Retinal pigment epithelial cell (primary cell): ENCODE results near the gene BORCS8.

Source experiments
- DNase-seq: peaks from one replicate; pipeline ENCODE4 v3.0.0-alpha.2; 2010; ENCODE audit warnings: low read depth
- H3K4me3 ChIP-seq: 2 replicates; pipeline ENCODE4 v1.5.1; 2011; ENCODE audit warnings: mild to moderate bottlenecking, low read length, control low read depth, moderate library complexity
- TF ChIP-seq, protein P1 (sequence below): conservative IDR thresholded peaks from 2 replicates; pipeline ENCODE4 v1.5.1; 2011; ENCODE audit warnings: low read depth, low read length, control low read depth, inconsistent platforms

BORCS8 gene

GRCh38 chr19:19159534-19159933, 32.4 kb downstream of the BORCS8 start:
- no peak overlapping the region for H3K4me3 ChIP-seq
- no peak for DNase-seq
- TF ChIP-seq, protein P1, sequence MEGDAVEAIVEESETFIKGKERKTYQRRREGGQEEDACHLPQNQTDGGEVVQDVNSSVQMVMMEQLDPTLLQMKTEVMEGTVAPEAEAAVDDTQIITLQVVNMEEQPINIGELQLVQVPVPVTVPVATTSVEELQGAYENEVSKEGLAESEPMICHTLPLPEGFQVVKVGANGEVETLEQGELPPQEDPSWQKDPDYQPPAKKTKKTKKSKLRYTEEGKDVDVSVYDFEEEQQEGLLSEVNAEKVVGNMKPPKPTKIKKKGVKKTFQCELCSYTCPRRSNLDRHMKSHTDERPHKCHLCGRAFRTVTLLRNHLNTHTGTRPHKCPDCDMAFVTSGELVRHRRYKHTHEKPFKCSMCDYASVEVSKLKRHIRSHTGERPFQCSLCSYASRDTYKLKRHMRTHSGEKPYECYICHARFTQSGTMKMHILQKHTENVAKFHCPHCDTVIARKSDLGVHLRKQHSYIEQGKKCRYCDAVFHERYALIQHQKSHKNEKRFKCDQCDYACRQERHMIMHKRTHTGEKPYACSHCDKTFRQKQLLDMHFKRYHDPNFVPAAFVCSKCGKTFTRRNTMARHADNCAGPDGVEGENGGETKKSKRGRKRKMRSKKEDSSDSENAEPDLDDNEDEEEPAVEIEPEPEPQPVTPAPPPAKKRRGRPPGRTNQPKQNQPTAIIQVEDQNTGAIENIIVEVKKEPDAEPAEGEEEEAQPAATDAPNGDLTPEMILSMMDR, result no peak

DNA sequence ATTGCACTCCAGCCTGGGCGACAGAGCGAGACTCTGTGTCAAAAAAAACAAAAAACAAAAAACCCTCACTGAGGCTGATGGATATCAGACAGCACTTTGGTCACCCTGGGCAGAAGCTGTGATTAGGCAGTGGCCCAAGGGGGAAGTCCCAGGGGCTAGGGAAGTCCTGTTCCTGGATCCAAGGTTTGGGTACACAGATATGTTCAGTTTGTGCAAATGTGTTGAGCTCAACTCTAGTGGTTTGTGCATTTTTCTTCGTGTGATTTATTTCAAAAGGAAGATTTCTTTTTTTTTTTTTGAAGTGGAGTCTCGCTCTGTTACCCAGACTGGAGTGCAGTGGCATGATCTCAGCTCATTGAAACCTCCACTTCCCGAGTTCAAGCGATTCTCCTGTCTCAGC, 34.1 kb downstream of the BORCS8 start:
- TF ChIP-seq, protein P1, result no peak
- no peak overlapping the region for H3K4me3 ChIP-seq
- no peak for DNase-seq

GRCh38 chr19:19155495-19156219, 36.3 kb downstream of the BORCS8 start:
- H3K4me3 ChIP-seq, result no peak overlapping the region
- no peak for DNase-seq
- TF ChIP-seq, protein P1, result no peak

- no peak overlapping the region for H3K4me3 ChIP-seq
- TF ChIP-seq, protein P1, result no peak
- DNase-seq, result no peak
Observed at GRCh38 chr19:19154768-19155494, 37.0 kb downstream of the BORCS8 start.

GRCh38 chr19:19152668-19153384, 39.1 kb downstream of the BORCS8 start:
- DNase-seq, result no peak
- H3K4me3 ChIP-seq, result no peak overlapping the region
- TF ChIP-seq, protein P1, result no peak

DNA sequence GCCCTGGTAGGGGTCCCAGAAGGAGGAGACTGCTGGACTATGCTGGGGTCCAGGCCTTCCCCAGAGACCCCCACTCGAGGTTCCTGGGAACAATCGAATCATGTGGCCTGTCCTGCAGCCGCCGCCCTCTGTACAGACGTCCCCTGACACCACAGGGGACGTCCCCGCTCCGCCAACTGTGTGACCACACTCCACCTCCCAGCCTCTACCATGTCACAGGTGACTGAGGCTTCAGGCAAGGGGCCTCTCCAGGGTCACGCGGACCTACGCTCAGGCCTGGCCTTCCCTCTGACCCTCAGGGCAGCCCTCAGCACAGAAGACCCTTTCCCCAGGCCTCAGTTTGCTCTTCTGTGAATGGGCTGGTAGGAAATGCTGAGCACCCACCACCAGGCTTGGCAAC, 40.5 kb downstream of the BORCS8 start:
- TF ChIP-seq, protein P1, result no peak
- no peak for DNase-seq

More for the DNA sequence above, 40.5 kb downstream of the BORCS8 start:
- H3K4me3 ChIP-seq, result no peak overlapping the region
